Mucosa of gallbladder (tissue), 1 donor: ENCODE measurements around the gene GJB2. TPM values are rescaled to one million over a fixed set of nuclear protein-coding genes. Genes with fewer than 3 reads are reported as not detected.

ENCODE experiments used
- DNase-seq: peaks from one replicate; pipeline ENCODE4 v3.0.0-alpha.2; 2020; ENCODE audit warnings: low spot score
- total RNA-seq: library from RNA; stranded (reverse); gene quantifications from one replicate; pipeline ENCODE4 v1.2.1, GENCODE V29; 2021
- donor health status: DM: no; HTN: no; CAD: no.

Gene GJB2
- total RNA-seq, 1 donor from 2014 or later: 31.0 TPM

GRCh38 chr13:20141238-20142022 lies 51.3 kb downstream of the GJB2 start:
- no peak for DNase-seq

DNA sequence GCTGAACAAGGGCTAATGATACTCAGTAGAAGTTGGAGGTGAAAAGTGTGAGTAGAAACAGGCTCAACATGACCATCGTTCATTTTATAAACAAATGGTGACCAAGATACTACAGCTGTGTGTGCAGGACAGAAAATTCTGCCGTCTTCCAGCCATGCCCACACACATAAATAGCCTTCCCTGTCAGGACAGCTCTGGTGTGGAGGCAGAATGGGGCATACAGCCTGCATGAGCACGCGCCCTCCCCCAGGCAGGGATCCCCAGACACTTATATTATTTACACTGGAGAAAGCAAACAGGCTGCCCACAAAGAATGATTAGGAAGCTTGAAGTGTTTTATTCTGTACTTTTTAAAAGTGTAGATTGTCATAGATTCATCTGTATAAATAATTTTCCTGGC lies 52.3 kb downstream of the GJB2 start:
- DNase-seq: no peak

- no peak for DNase-seq
These were observed 54.9 kb downstream of the GJB2 start for GRCh38 chr13:20137875-20138274.

Other genes with a start within 250 kb of the GJB2 start
- gene ZMYM2, start 234.2 kb downstream of the GJB2 start, total RNA-seq: 75.1 TPM
- gene GJA3, start 31.9 kb downstream of the GJB2 start, total RNA-seq: 1.7 TPM
- gene GJB6, start 39.4 kb upstream of the GJB2 start, total RNA-seq: 4.0 TPM